SH-SY5Y (cell line): Measurements from ENCODE around the gene ACD.

ENCODE experiments used
- GATA2 ChIP-seq: IDR thresholded peaks from 2 replicates; pipeline ENCODE4 v1.6.1; 2011; ENCODE audit warnings: mild to moderate bottlenecking, low read depth, low read length
- GATA3 ChIP-seq: IDR thresholded peaks from 2 replicates; pipeline ENCODE4 v1.6.1; 2011; ENCODE audit warnings: low read depth, mild to moderate bottlenecking, low read length, moderate library complexity

GRCh38 chr16:67674851-67675578, 15.0 kb upstream of the ACD start:
- TF ChIP-seq GATA3, result no peak
- TF ChIP-seq GATA2, result no peak
